Ishikawa (cell line): ENCODE results near the gene COX8C.

Experiments used
- CEBPB ChIP-seq: IDR thresholded peaks from 2 replicates; pipeline ENCODE4 v1.6.1; 2012
- CREB1 ChIP-seq: IDR thresholded peaks from 2 replicates; pipeline ENCODE4 v1.6.1; 2012; ENCODE audit warnings: low read depth
- EGR1 ChIP-seq: IDR thresholded peaks from 2 replicates; pipeline ENCODE4 v1.6.1; 2012
- EP300 ChIP-seq: IDR thresholded peaks from 2 replicates; pipeline ENCODE4 v1.6.1; 2012; ENCODE audit warnings: borderline replicate concordance
- FOXM1 ChIP-seq: IDR thresholded peaks from 2 replicates; pipeline ENCODE4 v1.6.1; 2012; ENCODE audit warnings: low read depth, borderline replicate concordance
- MAX ChIP-seq: IDR thresholded peaks from 2 replicates; pipeline ENCODE4 v1.6.1; 2012
- NFIC ChIP-seq: IDR thresholded peaks from 2 replicates; pipeline ENCODE4 v1.6.1; 2012
- RAD21 ChIP-seq: IDR thresholded peaks from 2 replicates; pipeline ENCODE4 v1.6.1; 2012; ENCODE audit warnings: low read depth
- TAF1 ChIP-seq: IDR thresholded peaks from 2 replicates; pipeline ENCODE4 v1.6.1; 2012; ENCODE audit warnings: low read depth, mild to moderate bottlenecking
- TCF12 ChIP-seq: IDR thresholded peaks from 2 replicates; pipeline ENCODE4 v1.6.1; 2012; ENCODE audit warnings: low read depth
- TEAD4 ChIP-seq: IDR thresholded peaks from 2 replicates; pipeline ENCODE4 v1.6.1; 2012
- YY1 ChIP-seq: IDR thresholded peaks from 2 replicates; pipeline ENCODE4 v1.6.1; 2012; ENCODE audit warnings: low read depth
- ZBTB7A ChIP-seq: IDR thresholded peaks from 2 replicates; pipeline ENCODE4 v1.6.1; 2012; ENCODE audit warnings: low read depth
- TF ChIP-seq, protein P1 (sequence below): IDR thresholded peaks from 2 replicates; pipeline ENCODE4 v1.6.1; 2012; ENCODE audit warnings: low read depth, mild to moderate bottlenecking
- TF ChIP-seq, protein P2 (sequence below): IDR thresholded peaks from 2 replicates; pipeline ENCODE4 v1.6.1; 2012

The COX8C gene

GRCh38 chr14:93333631-93334103 is 13.3 kb upstream of the COX8C start:
- TF ChIP-seq CEBPB = no peak
- TF ChIP-seq, protein P1, sequence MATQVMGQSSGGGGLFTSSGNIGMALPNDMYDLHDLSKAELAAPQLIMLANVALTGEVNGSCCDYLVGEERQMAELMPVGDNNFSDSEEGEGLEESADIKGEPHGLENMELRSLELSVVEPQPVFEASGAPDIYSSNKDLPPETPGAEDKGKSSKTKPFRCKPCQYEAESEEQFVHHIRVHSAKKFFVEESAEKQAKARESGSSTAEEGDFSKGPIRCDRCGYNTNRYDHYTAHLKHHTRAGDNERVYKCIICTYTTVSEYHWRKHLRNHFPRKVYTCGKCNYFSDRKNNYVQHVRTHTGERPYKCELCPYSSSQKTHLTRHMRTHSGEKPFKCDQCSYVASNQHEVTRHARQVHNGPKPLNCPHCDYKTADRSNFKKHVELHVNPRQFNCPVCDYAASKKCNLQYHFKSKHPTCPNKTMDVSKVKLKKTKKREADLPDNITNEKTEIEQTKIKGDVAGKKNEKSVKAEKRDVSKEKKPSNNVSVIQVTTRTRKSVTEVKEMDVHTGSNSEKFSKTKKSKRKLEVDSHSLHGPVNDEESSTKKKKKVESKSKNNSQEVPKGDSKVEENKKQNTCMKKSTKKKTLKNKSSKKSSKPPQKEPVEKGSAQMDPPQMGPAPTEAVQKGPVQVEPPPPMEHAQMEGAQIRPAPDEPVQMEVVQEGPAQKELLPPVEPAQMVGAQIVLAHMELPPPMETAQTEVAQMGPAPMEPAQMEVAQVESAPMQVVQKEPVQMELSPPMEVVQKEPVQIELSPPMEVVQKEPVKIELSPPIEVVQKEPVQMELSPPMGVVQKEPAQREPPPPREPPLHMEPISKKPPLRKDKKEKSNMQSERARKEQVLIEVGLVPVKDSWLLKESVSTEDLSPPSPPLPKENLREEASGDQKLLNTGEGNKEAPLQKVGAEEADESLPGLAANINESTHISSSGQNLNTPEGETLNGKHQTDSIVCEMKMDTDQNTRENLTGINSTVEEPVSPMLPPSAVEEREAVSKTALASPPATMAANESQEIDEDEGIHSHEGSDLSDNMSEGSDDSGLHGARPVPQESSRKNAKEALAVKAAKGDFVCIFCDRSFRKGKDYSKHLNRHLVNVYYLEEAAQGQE = no peak
- TF ChIP-seq TEAD4 = no peak
- no peak for TF ChIP-seq ZBTB7A
- no peak for TF ChIP-seq FOXM1

DNA sequence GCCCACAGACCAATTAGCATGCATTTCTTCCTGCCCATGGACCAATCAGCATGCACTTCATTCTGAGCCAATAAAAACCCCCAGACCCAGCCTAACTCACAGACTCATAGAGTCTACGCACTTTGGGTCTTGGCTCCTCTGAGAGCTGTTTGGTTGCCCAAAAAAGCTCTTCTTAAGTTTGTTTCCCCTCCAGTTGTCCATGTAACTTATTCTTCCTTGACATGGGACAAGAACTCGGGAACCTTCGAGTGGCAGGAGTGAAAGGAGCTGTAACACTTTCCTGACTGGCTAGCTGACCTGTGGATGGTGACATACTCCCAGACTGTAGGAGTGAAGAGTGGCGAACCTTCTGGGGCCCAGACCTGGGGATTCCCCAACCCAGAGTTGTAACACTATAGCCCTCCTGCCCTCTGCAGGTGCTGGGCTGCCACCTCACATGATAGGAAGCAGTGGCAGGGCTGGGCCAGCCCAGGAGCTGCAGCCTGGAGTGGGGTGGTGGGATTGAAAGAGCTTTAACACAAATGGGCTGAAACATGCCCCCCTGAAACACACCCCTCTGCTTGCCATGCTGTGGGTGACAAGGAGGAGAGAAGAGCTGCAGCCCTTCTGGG is 9.7 kb upstream of the COX8C start:
- no peak for TF ChIP-seq YY1
- no peak for TF ChIP-seq EGR1
- TF ChIP-seq EP300 = no peak
- no peak for TF ChIP-seq TCF12
- TF ChIP-seq, protein P2, sequence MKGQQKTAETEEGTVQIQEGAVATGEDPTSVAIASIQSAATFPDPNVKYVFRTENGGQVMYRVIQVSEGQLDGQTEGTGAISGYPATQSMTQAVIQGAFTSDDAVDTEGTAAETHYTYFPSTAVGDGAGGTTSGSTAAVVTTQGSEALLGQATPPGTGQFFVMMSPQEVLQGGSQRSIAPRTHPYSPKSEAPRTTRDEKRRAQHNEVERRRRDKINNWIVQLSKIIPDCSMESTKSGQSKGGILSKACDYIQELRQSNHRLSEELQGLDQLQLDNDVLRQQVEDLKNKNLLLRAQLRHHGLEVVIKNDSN = no peak
- no peak for TF ChIP-seq CEBPB
- TF ChIP-seq CREB1 = no peak
- no peak for TF ChIP-seq RAD21

DNA sequence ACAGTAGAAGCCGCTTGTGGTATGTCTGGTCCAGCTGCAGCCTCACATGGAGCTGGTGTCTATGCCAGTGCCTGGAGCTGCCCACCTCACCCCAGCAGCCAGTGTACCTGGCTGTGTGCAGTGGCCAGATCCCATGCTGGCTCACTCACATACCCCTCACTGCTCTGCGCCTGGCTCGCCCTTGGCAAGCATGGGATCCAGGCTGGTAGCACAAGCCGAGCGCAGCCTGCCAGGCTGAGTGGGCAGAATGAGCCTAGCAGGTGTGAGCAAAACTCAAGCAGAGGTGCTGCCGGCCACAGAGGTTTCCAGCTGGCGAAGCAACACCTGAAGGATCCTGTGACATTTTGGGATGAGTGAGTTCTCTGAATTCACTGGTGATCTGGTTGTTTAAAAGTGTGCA is 9.1 kb upstream of the COX8C start:
- TF ChIP-seq TCF12 (no peak), FOXM1 (no peak)

DNA sequence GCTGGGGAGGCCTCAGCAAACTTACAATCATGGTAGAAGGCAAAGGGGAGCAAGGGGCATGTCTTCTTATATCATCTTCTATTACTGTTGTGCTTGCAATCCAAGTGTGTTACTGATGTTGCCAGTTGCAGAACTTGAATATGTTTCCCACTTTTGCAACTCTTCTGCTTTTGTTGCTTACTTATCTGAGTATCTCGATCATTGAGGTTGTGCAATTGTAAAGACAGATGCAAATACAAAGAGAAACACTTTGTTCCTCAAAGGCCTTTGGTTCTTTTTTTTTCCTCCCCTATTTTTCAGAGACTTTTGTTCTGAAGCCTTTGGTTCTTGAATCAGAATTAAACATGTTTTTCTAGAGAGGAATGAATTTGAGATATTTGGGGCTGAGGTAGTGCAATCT is 3.7 kb upstream of the COX8C start:
- TF ChIP-seq TCF12 (no peak), ZBTB7A (no peak), MAX (no peak), YY1 (no peak), TAF1 (no peak), CREB1 (no peak)

GRCh38 chr14:93343797-93344196 is 3.2 kb upstream of the COX8C start:
- TF ChIP-seq MAX = no peak
- no peak for TF ChIP-seq RAD21
- TF ChIP-seq, protein P1 = no peak
- no peak for TF ChIP-seq TEAD4
- TF ChIP-seq TCF12 = no peak
- TF ChIP-seq EGR1 = no peak
- TF ChIP-seq, protein P2 = no peak
- TF ChIP-seq YY1 = no peak
- no peak for TF ChIP-seq CEBPB
- no peak for TF ChIP-seq FOXM1
- TF ChIP-seq NFIC = no peak
- no peak for TF ChIP-seq EP300
- no peak for TF ChIP-seq ZBTB7A
- no peak for TF ChIP-seq CREB1
- TF ChIP-seq TAF1 = no peak

DNA sequence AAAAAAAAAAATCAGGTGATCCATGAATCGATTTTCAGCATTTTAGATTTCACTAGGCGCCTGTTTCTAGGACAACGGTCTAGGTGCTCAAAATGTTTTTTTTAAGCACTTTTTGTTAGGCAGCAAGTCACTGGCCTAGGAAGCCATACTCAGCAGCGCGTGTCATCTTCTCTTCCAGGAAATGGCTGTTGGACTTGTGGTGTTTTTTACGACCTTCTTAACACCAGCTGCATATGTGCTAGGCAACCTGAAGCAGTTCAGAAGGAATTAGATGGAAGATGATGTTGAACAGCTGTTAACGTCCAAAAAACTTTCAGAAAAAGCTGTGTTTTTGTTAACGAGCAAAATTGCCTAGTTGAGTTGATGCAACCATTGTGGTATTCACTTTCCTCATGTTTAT is 868 bp downstream of the COX8C start:
- TF ChIP-seq CEBPB = no peak
- no peak for TF ChIP-seq TAF1
- no peak for TF ChIP-seq EP300
- TF ChIP-seq RAD21 = no peak
- no peak for TF ChIP-seq FOXM1
- no peak for TF ChIP-seq EGR1
- no peak for TF ChIP-seq TEAD4
- no peak for TF ChIP-seq YY1
- TF ChIP-seq TCF12 = no peak
- no peak for TF ChIP-seq CREB1
- TF ChIP-seq MAX = no peak
